GM23248 (cell line): ENCODE measurements around the gene PPP1R3E.

Source experiments
- EZH2 ChIP-seq: fragments of 200-600 bp; sonication (generic); IDR thresholded peaks from 2 replicates; pipeline ENCODE4 v1.6.1; 2018; ENCODE audit warnings: antibody characterized with exemption, mild to moderate bottlenecking; ENCODE audit not compliant: insufficient read depth, poor library complexity, severe bottlenecking
- EZH2phosphoT487 ChIP-seq: fragments of 200-600 bp; sonication (generic); IDR thresholded peaks from 2 replicates; pipeline ENCODE4 v1.6.1; 2018; ENCODE audit warnings: antibody characterized with exemption, moderate library complexity, mild to moderate bottlenecking, low read depth; ENCODE audit not compliant: insufficient read depth

GRCh38 chr14:23308721-23309445 lies 6.2 kb upstream of the PPP1R3E start:
- TF ChIP-seq EZH2: no peak
- TF ChIP-seq EZH2phosphoT487: no peak
